GM18907 (cell line): ENCODE measurements around the gene ZDHHC5.

Source experiments
- ATAC-seq: cut with Tn5 transposase; IDR thresholded peaks from one replicate; pipeline ENCODE4 v1.9.1; 2021; ENCODE audit warnings: mild to moderate bottlenecking, moderate library complexity; ENCODE audit not compliant: unreplicated experiment

The ZDHHC5 gene

GRCh38 chr11:57667736-57668433, at the start of gene ZDHHC5:
TSS of gene ZDHHC5 (plus strand) at chr11:57668114. CDS start at chr11:57673091, 4,977 bp downstream.
- ATAC-seq = peak; percentile 87

- no peak for ATAC-seq
Observed at GRCh38 chr11:57618438-57618837, 49.5 kb upstream of the ZDHHC5 start.

DNA sequence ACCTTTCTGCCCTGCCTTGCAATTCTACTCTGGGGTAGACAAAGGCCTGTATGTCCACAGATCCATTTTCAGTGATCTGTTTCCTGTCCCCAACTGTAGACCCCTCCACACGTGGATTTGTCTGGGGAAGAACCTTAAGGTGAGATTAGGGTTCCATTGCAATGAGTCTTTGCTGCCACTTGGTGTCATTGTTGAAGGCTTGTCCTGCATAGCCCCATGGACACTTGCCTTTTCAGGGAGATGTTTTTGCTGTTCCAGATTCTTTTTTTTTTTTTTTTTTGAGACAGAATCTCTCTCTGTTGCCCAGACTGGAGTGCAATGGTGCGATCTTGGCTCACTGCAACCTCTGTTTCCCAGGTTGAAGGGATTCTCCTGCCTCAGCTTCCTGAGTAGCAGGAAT, 48.6 kb upstream of the ZDHHC5 start:
- no peak for ATAC-seq

DNA sequence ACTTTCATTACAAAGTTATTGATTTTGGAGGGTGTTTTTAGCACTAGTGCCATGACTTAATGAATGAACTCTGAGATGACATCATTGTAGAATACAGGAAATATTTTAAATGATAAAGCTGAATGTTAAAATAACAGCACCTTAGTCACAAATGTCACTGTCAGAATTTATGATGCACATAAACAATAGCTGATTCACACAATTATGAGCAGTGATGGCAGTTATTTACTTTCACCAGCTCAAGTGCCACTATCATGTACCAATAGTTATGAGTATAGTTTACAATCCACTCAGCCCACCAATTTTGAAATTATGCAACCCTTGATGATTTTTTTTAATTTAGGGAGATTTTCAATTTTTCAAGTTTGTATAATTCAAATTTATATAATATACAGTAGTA, 47.4 kb upstream of the ZDHHC5 start:
- ATAC-seq = no peak

DNA sequence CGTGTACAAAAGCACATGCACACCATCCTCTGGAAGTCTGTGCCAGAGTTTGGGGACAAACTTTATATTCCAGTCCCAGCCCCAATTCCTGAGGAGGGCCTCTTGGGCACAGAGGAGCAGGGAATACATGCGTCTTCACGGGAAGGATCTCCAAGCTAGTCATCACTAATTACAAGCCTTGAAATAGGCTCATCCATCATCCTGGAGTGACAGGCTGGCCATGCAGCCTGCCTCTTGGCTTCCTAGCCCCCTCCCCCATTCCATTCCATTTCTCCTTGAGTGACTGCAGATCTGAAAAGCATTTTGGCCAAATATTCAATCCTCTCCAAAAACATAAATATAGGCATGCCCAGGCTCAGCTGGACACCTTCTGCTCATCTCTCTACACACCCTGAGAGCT, 45.7 kb upstream of the ZDHHC5 start:
- ATAC-seq = no peak

DNA sequence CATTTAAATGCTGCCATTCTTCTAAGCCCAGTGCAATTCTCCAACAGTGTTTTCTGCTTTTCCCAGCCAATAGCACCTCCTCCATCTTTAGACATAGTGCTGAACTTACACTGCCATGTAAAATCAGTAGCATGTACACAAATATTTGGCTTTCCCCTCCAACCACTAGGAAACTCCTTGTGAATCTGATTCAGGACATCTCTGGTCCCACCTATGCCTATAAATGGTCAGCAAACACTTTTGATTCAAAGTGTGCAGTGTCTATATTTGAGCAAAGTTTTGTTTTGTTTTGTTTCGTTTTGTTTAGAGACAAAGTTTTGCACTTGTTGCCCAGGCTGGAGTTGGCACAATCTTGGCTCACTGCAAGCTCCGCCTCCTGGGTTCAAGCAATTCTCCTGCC, 43.0 kb upstream of the ZDHHC5 start:
- ATAC-seq = no peak

DNA sequence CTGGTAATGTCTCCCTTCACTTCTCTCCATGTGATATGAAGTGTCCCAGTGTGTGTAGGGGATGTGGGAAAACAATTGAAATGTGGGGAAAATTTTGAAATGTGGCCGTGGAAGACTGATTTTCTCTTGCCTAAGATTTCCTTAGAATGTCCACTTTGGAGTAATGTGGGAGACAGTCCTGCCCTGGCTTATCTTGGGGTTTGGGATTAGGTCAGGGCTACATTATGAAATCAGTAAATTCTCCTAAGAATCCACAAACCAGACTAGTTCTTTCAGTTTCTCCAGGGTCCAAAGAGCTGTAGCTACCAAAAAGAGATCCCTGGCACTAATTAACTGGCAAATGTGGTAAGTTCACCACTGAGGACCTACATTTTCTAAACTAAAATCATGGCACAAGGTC, 41.0 kb upstream of the ZDHHC5 start:
- ATAC-seq = no peak

GRCh38 chr11:57630171-57630570, 37.7 kb upstream of the ZDHHC5 start:
- ATAC-seq = no peak

DNA sequence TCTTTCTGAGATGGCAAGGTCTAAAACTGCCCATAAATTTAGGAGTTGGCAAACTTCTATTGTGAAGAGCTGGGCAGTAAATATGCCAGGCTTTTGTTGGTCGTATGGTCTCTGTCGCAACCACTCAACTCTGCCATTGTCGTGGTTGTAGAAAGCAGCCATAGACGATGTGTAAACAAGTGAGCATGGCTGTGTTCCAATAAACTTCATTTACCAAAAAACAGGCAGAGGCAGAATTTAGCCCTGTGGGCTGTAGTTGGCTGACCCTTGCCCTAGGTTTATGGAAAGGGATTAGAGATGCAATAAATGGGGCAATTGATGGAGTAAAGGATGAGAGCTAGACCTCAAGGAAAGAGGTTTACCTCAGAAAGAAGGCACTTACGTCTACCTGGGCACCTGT, 35.8 kb upstream of the ZDHHC5 start:
- ATAC-seq = no peak

DNA sequence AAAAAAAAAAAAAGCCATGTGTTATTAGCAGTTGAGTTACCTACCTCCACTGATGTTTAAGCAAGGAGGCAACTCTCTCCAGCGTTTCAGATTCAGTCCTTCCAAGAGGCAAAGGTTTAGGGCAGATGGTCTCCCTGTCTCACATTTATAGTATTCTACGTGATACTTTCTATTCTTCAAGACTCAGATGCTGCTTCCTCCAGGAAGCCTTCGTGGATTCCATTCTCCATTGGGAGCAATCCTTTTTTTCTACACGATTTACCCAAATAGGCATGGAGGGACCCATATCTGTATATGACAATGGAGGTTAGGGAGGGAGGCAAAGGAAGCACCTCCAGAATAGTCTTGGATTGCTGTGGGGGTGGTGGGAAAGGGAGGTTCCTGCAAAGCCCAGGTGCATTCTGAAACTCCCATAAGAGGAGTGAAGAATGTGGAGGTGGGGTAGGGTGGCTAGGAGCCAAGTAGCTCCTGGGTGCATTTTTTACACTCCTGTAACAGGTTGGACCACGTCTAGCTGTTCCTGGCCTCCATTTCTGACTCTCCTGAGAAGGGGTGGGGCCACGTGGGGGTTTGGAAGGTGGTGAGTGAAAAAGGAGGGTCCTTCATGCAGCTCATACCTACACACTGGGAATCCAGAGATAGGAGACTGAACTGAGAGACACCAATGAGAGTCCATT, 34.4 kb upstream of the ZDHHC5 start:
- ATAC-seq = no peak

DNA sequence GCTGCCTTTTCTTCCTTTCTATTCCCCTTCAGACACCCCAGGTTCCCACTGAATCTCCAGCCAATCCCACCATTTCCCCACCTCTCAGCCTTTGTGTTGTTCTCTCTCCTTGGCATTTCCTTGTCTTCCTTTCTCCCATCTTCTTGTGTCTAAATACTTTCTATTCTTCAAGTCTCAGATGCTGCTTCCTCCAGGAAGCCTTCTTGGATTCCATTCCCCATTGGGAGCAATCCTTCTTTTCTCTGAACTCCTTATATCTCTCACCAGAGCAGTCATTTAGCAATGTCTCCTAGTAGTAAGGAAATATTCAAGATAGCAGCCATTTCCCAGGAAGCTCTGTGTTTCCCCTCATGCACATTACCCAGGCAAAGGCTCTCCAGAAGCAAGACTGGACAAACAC, 33.6 kb upstream of the ZDHHC5 start:
- ATAC-seq = no peak

GRCh38 chr11:57635246-57635645, 32.7 kb upstream of the ZDHHC5 start:
- no peak for ATAC-seq

DNA sequence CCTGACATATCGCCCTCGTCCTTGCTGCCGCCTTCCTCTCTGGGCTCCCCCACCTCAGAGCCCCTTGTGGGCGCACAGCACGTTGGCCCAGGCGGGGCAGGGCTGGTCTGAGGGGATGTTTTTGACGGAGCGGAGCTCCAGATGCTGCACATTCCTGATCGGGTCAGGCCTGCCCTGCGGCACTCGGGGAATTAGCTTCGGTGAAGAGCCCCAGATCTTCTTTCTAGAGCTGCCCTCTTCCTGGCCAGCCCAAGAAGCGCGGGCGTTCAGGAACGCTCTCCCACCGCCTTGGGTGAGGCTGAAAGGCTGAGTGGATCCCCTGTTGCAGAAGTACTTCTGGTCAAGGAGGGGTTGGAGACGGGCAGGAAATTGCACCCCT, 30.3 kb upstream of the ZDHHC5 start:
- no peak for ATAC-seq

DNA sequence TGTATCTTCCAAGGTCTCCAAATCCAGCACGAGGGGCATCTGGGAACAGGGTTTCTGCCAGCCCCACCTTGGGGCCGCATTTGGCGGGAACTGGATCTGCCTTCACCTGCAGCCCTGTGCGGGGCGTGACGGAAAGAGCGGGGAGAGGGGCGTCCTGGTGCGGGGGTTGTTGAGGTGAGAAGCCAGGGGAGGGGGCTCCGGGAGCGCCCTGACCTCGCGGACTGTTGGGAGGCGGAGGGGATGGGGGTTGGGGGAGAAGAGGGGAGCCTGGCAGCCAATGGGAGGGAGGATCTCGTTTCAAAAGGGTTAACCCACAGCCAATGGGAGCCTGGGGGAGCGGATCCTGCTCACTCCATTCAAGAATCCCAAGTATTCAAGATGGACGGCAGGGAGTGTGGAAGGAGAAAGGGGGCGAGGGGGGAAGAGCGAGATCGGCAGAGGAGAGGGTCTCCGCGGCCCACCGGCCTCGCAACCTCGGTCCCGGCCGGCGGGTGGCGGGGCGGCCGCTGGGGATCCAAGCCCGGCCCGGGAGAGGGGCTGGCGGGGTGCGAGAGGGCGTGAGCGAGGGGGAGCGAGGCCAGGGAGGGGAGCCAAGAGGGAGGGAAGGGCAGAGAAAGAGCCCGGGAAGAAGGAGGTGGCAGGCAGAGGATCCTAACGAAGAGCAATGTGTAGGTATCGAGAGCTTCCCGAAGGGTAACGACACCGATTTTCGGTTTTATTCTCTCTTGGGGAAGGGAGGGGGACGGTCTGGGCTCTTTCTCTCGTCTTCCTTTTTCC, 29.7 kb upstream of the ZDHHC5 start:
- no peak for ATAC-seq

DNA sequence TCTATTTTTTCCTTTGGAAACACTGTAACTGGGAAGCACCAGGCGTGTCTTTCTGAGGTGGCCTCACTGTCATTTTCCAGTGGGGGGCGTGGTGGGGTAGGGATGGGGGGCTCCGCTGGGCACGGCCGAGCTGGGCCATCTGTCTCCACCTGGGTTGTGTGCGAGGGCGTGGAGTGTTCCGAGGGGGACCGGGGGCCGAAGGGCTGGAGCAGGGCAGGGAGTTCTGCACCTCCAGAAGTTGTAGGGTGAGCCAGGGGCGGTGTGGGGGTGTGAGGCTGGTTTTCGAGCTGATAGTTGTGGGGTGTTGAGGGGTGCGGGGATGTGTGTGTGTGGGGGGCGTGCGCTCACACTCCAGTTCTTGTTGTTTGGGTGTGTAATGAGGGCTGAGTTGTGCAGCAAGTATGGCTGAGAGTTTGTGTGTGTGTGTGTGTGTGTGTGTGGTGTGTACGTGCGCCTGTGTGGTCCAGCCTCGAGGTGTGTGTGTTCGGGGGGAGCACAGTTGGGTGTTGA, 29.0 kb upstream of the ZDHHC5 start:
- no peak for ATAC-seq

- ATAC-seq = no peak
Observed at GRCh38 chr11:57639321-57640067, 28.4 kb upstream of the ZDHHC5 start.

- no peak for ATAC-seq
Observed at GRCh38 chr11:57640068-57640800, 27.7 kb upstream of the ZDHHC5 start.

- ATAC-seq = peak; percentile 25
Observed at GRCh38 chr11:57641011-57641807, 26.7 kb upstream of the ZDHHC5 start.

- ATAC-seq = no peak
Observed at GRCh38 chr11:57643802-57644201, 24.1 kb upstream of the ZDHHC5 start.
